Measurements from ENCODE around the gene SEMA5A.

The SEMA5A gene

DNA sequence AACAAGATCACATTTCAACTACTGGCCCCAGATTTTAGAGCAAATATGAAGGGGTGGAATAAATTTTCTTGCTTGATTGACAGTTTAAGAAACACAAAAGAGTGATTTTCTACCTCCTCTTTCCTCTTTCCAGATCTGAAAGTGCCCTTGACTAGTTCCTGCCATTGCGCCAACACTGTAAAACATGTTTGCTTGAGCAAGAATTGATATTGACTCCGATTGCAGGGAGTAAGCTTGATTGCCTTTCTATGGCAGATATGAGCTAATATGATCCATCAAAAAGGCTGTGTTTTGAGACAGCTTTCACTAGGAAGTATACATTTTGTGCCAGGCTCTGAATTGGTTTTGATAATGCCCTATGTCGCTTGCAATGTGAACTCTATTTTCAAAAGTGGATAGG lies 508.8 kb downstream of the SEMA5A start:
- no peaks in the 10 kb centered on the region for H3K4me1 ChIP-seq (ENCODE audit: control insufficient read depth in 2 of 2, insufficient read depth in 2 of 2, low read length in 2 of 2)
- H3K27ac ChIP-seq (ENCODE audit: low read depth in 2 of 2, low read length in 2 of 2) = no peak overlapping the region
- H3K27me3 ChIP-seq (ENCODE audit: control insufficient read depth in 2 of 2, insufficient read depth in 2 of 2, low read length in 2 of 2) = no peaks in the 10 kb centered on the region
- no peaks in the 10 kb centered on the region for H3K9me3 ChIP-seq (ENCODE audit: control insufficient read depth in 2 of 2, low read length in 2 of 2)
- H3K9ac ChIP-seq (ENCODE audit: low read depth in 1 of 2, low read length in 2 of 2) = no peak overlapping the region
- H3K4me3 ChIP-seq (ENCODE audit: low read length in 2 of 2) = no peak overlapping the region
- peaks cover 1 to 5% of the 10 kb centered on the region in 2 donors for H3K36me3 ChIP-seq (ENCODE audit: control insufficient read depth in 2 of 2, insufficient read depth in 2 of 2, low read length in 2 of 2)

DNA sequence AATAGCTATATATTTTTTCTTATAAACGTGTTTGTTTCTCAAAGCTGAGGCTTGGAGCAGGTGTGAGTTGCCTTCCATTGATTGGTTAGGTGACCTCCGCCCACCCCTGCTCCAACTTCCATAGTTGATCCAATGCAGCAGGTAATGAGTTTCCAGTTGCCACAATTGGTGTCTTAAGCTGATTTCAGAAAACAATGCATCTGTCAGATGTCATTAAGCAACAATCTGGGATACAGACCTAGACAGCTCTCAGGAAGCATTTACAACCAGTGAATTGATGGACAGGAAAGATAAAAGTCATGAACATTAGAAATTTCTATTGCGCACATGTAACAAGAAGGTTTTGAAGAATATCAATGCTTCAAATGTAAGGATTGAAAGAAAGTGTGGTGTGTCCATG lies 510.5 kb downstream of the SEMA5A start:
- no peaks in the 10 kb centered on the region for H3K9me3 ChIP-seq (ENCODE audit: control insufficient read depth in 2 of 2, low read length in 2 of 2)
- H3K9ac ChIP-seq (ENCODE audit: low read depth in 1 of 2, low read length in 2 of 2) = no peak overlapping the region
- no peaks in the 10 kb centered on the region for H3K4me1 ChIP-seq (ENCODE audit: control insufficient read depth in 2 of 2, insufficient read depth in 2 of 2, low read length in 2 of 2)
- no peak overlapping the region for H3K27ac ChIP-seq (ENCODE audit: low read depth in 2 of 2, low read length in 2 of 2)
- no peaks in the 10 kb centered on the region for H3K27me3 ChIP-seq (ENCODE audit: control insufficient read depth in 2 of 2, insufficient read depth in 2 of 2, low read length in 2 of 2)
- H3K36me3 ChIP-seq (ENCODE audit: control insufficient read depth in 2 of 2, insufficient read depth in 2 of 2, low read length in 2 of 2) = peaks cover 0 to 3% of the 10 kb centered on the region in 2 donors
- no peak overlapping the region for H3K4me3 ChIP-seq (ENCODE audit: low read length in 2 of 2)

DNA sequence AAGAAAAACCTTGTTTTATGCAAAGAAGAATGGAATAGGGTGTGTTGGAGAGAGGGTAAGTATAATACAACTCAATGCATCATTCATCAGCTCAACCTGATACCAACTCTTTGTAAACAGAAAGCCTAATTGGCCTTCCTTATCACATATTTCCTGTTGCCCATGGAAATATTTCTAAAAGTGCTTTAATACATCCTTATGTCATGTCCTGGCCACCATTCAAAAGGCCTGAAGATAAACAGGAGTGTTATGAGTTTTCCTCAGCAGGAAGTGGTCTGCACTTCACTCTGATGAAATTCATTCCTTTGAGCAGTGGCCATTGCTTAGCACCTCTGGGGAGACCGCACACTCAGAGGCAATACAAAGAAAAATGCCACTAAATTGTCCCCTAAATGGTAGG lies 511.2 kb downstream of the SEMA5A start:
- Histone ChIP-seq H3K4me1 (ENCODE audit: control insufficient read depth in 2 of 2, insufficient read depth in 2 of 2, low read length in 2 of 2) (no peaks in the 10 kb centered on the region), H3K27me3 (ENCODE audit: control insufficient read depth in 2 of 2, insufficient read depth in 2 of 2, low read length in 2 of 2) (no peaks in the 10 kb centered on the region), H3K27ac (ENCODE audit: low read depth in 2 of 2, low read length in 2 of 2) (no peak overlapping the region), H3K9me3 (ENCODE audit: control insufficient read depth in 2 of 2, low read length in 2 of 2) (no peaks in the 10 kb centered on the region), H3K4me3 (ENCODE audit: low read length in 2 of 2) (no peak overlapping the region), H3K9ac (ENCODE audit: low read depth in 1 of 2, low read length in 2 of 2) (no peak overlapping the region), H3K36me3 (ENCODE audit: control insufficient read depth in 2 of 2, insufficient read depth in 2 of 2, low read length in 2 of 2) (peaks cover 0 to 2% of the 10 kb centered on the region in 2 donors)

DNA sequence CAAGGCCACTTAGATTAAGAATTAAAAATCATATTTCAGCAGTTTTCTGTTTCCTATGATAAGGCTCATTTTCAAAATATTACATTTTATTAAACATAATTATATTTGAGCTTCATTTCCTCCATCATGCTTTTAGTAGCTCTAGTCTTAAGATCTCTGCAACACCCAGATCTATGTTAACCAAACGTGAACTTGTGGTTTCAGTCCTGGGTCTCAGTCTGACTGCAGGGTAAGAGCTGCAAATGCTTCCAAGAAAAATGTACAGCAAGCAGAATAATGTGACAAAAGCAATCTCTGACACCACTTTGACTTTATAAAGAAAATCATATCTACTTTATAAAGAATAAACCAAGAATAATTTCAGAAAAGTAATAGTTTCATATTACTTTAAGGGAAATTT lies 512.4 kb downstream of the SEMA5A start:
- no peak overlapping the region for H3K9ac ChIP-seq (ENCODE audit: low read depth in 1 of 2, low read length in 2 of 2)
- H3K9me3 ChIP-seq (ENCODE audit: control insufficient read depth in 2 of 2, low read length in 2 of 2) = no peaks in the 10 kb centered on the region
- no peak overlapping the region for H3K27ac ChIP-seq (ENCODE audit: low read depth in 2 of 2, low read length in 2 of 2)
- no peaks in the 10 kb centered on the region for H3K36me3 ChIP-seq (ENCODE audit: control insufficient read depth in 2 of 2, insufficient read depth in 2 of 2, low read length in 2 of 2)
- no peaks in the 10 kb centered on the region for H3K27me3 ChIP-seq (ENCODE audit: control insufficient read depth in 2 of 2, insufficient read depth in 2 of 2, low read length in 2 of 2)
- H3K4me3 ChIP-seq (ENCODE audit: low read length in 2 of 2) = no peak overlapping the region
- H3K4me1 ChIP-seq (ENCODE audit: control insufficient read depth in 2 of 2, insufficient read depth in 2 of 2, low read length in 2 of 2) = no peaks in the 10 kb centered on the region

DNA sequence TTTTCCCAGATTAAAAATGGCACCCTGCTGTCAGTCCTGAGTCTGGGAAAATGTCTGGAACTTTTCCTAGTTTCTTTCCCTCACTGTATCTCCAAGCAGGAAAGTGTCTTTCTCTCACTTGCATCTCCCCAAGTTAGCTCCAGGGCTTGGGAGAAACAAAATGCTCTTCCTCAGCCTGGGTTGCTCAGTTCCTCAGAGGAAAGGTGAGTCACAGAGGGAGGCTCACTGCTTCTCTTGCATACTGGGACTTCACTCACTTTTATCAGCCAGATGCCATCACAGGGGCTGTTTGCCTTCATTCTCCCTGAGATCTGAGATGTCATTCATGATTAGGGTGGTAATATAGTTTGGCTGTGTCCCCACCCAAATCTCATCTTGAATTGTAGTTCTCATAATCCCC lies 519.9 kb downstream of the SEMA5A start:
- H3K9me3 ChIP-seq (ENCODE audit: control insufficient read depth in 2 of 2, low read length in 2 of 2) = peaks cover 0 to 5% of the 10 kb centered on the region in 2 donors
- no peak overlapping the region for H3K9ac ChIP-seq (ENCODE audit: low read depth in 1 of 2, low read length in 2 of 2)
- no peak overlapping the region for H3K27ac ChIP-seq (ENCODE audit: low read depth in 2 of 2, low read length in 2 of 2)
- no peaks in the 10 kb centered on the region for H3K27me3 ChIP-seq (ENCODE audit: control insufficient read depth in 2 of 2, insufficient read depth in 2 of 2, low read length in 2 of 2)
- no peaks in the 10 kb centered on the region for H3K36me3 ChIP-seq (ENCODE audit: control insufficient read depth in 2 of 2, insufficient read depth in 2 of 2, low read length in 2 of 2)
- H3K4me3 ChIP-seq (ENCODE audit: low read length in 2 of 2) = no peak overlapping the region
- H3K4me1 ChIP-seq (ENCODE audit: control insufficient read depth in 2 of 2, insufficient read depth in 2 of 2, low read length in 2 of 2) = no peaks in the 10 kb centered on the region

DNA sequence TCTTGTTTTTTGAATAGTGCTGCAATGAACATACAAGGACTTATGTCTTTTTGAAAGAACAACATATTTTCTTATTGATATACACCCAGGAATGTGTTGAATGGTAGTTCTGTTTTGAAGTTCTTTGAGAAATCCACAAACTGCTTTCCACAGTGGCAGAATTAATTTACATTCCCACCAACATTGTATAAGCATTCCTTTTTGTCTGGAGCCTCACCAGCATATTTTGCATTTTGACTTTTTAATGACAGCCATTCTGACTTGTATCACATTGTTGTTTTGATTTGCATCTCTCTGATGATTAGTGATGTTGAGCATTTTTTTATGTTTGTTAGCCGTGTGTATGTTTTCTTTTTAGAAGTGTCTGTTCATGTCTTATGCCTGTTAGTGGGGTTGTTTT lies 524.9 kb downstream of the SEMA5A start:
- no peak overlapping the region for H3K27ac ChIP-seq (ENCODE audit: low read depth in 2 of 2, low read length in 2 of 2)
- no peak overlapping the region for H3K9ac ChIP-seq (ENCODE audit: low read depth in 1 of 2, low read length in 2 of 2)
- H3K4me3 ChIP-seq (ENCODE audit: low read length in 2 of 2) = no peak overlapping the region
- H3K27me3 ChIP-seq (ENCODE audit: control insufficient read depth in 2 of 2, insufficient read depth in 2 of 2, low read length in 2 of 2) = no peaks in the 10 kb centered on the region
- H3K36me3 ChIP-seq (ENCODE audit: control insufficient read depth in 2 of 2, insufficient read depth in 2 of 2, low read length in 2 of 2) = no peaks in the 10 kb centered on the region
- H3K4me1 ChIP-seq (ENCODE audit: control insufficient read depth in 2 of 2, insufficient read depth in 2 of 2, low read length in 2 of 2) = no peaks in the 10 kb centered on the region
- H3K9me3 ChIP-seq (ENCODE audit: control insufficient read depth in 2 of 2, low read length in 2 of 2) = peaks cover 0 to 5% of the 10 kb centered on the region in 2 donors

DNA sequence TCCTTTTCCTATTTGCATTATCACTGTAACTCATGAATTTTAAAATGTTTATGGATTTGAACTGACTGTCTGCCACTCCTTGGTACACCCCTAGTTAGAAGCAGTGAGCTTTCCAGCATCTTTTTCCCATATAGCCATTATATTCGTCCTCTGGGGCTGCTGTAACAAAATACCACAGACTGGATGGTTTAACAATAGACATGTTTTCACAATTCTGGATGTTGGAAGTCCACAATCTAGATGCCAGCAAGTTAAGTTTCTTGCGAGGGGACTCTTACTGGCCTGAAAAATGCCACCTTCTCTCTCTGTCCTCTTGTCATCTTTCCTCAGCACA lies 530.0 kb downstream of the SEMA5A start:
- Histone ChIP-seq H3K9ac (ENCODE audit: low read depth in 1 of 2, low read length in 2 of 2) (no peak overlapping the region), H3K4me3 (ENCODE audit: low read length in 2 of 2) (no peak overlapping the region), H3K4me1 (ENCODE audit: control insufficient read depth in 2 of 2, insufficient read depth in 2 of 2, low read length in 2 of 2) (no peaks in the 10 kb centered on the region), H3K36me3 (ENCODE audit: control insufficient read depth in 2 of 2, insufficient read depth in 2 of 2, low read length in 2 of 2) (no peaks in the 10 kb centered on the region), H3K27ac (ENCODE audit: low read depth in 2 of 2, low read length in 2 of 2) (no peak overlapping the region), H3K9me3 (ENCODE audit: control insufficient read depth in 2 of 2, low read length in 2 of 2) (no peaks in the 10 kb centered on the region), H3K27me3 (ENCODE audit: control insufficient read depth in 2 of 2, insufficient read depth in 2 of 2, low read length in 2 of 2) (no peaks in the 10 kb centered on the region)

DNA sequence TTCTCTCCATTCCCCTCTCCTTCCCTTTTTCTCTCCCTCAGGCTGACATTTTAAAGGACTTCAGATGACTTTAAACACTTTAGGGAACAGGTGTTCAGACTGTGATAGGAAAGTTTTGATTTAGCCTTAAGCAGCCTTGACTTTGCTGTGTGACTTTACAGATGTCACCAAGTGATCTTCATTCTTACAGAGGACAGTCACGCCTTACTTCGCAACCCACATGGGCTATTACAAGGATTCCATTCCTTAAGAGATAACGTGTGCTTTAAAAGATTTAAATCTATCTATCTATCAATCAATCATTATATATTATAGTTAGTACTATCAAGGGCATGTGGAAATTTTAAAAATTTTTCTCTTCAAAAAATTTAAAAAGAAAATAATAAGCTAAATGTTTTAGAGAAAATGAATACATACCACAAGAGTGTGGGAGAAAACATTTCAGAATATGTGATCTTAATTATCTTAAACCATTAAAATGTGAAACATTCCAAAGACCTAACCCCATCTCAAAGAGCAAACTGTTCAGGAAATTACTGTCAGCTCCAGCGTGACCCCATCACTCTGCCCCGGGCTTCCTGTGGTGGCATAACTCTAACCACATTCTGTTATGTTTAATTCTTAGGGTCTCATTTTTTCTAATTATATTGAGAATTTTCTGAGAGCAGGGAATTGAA lies 530.5 kb downstream of the SEMA5A start:
- Histone ChIP-seq H3K36me3 (ENCODE audit: control insufficient read depth in 2 of 2, insufficient read depth in 2 of 2, low read length in 2 of 2) (no peaks in the 10 kb centered on the region), H3K9me3 (ENCODE audit: control insufficient read depth in 2 of 2, low read length in 2 of 2) (no peaks in the 10 kb centered on the region), H3K9ac (ENCODE audit: low read depth in 1 of 2, low read length in 2 of 2) (no peak overlapping the region)

DNA sequence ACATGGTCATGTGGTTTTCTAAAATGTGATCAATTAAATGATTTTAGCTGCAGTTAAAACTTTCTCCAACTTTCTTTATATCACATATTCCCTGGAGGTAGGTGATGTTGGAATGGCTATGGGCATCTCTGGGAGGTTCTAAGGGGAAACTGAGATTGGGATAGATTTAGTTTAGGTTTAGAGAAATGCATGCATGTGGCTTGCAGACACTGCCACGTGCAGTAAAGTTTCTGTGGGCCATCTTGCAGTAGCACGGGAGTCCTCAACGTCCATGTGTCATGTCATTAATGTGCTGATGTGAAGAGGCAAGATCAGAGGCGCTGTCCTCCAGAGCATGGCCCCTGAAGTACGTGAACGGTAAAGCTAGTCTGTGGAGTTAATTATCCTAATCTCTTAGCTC lies 532.7 kb downstream of the SEMA5A start:
- no peaks in the 10 kb centered on the region for H3K4me1 ChIP-seq (ENCODE audit: control insufficient read depth in 2 of 2, insufficient read depth in 2 of 2, low read length in 2 of 2)
- H3K27me3 ChIP-seq (ENCODE audit: control insufficient read depth in 2 of 2, insufficient read depth in 2 of 2, low read length in 2 of 2) = no peaks in the 10 kb centered on the region
- no peak overlapping the region for H3K4me3 ChIP-seq (ENCODE audit: low read length in 2 of 2)
- H3K27ac ChIP-seq (ENCODE audit: low read depth in 2 of 2, low read length in 2 of 2) = no peak overlapping the region
- no peaks in the 10 kb centered on the region for H3K36me3 ChIP-seq (ENCODE audit: control insufficient read depth in 2 of 2, insufficient read depth in 2 of 2, low read length in 2 of 2)
- no peaks in the 10 kb centered on the region for H3K9me3 ChIP-seq (ENCODE audit: control insufficient read depth in 2 of 2, low read length in 2 of 2)
- H3K9ac ChIP-seq (ENCODE audit: low read depth in 1 of 2, low read length in 2 of 2) = no peak overlapping the region

More for the DNA sequence above, 530.5 kb downstream of the SEMA5A start:
- H3K4me1 ChIP-seq (ENCODE audit: control insufficient read depth in 2 of 2, insufficient read depth in 2 of 2, low read length in 2 of 2) = no peaks in the 10 kb centered on the region
- H3K4me3 ChIP-seq (ENCODE audit: low read length in 2 of 2) = no peak overlapping the region
- no peak overlapping the region for H3K27ac ChIP-seq (ENCODE audit: low read depth in 2 of 2, low read length in 2 of 2)
- no peaks in the 10 kb centered on the region for H3K27me3 ChIP-seq (ENCODE audit: control insufficient read depth in 2 of 2, insufficient read depth in 2 of 2, low read length in 2 of 2)

DNA sequence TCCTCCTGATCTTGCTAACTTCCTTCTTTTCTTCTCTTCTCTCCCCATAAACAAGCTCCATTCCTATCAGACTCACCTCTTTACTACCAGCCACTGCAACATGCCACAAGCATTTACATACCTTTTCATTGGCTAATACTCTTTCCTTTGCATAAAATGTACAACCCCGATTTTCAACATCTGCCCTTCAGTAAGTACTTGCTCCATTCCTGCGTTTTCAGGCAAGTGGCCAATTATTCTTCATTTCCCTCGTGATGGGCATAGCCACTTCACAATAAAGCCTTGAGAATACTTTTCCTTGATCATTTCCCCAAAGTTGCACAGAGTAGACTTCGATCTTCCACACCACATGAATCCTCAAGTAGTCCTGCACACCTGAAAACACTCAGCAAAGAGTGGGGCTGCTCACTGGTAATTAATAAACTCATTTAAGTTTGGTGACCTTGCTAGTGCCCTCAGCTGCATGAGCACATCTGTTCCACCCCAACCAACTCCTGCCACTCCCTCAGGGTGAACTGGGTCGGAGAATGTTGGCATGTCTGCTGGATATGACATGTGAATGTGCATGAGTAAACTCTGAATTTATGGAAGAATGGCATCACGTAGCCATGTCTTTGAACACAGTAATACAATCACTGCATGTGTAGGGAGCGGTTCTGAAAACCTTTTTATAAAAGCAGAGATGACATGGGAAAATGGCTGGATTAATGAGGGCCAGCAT lies 535.8 kb downstream of the SEMA5A start:
- Histone ChIP-seq H3K4me1 (ENCODE audit: control insufficient read depth in 2 of 2, insufficient read depth in 2 of 2, low read length in 2 of 2) (no peaks in the 10 kb centered on the region), H3K27ac (ENCODE audit: low read depth in 2 of 2, low read length in 2 of 2) (no peak overlapping the region), H3K27me3 (ENCODE audit: control insufficient read depth in 2 of 2, insufficient read depth in 2 of 2, low read length in 2 of 2) (no peaks in the 10 kb centered on the region), H3K4me3 (ENCODE audit: low read length in 2 of 2) (no peak overlapping the region), H3K36me3 (ENCODE audit: control insufficient read depth in 2 of 2, insufficient read depth in 2 of 2, low read length in 2 of 2) (no peaks in the 10 kb centered on the region), H3K9me3 (ENCODE audit: control insufficient read depth in 2 of 2, low read length in 2 of 2) (no peaks in the 10 kb centered on the region), H3K9ac (ENCODE audit: low read depth in 1 of 2, low read length in 2 of 2) (no peak overlapping the region)

All from mucosa of rectum (tissue), 2 donors.